UCSD-AML1 (cell line): Measurements from ENCODE around the gene CNTNAP3.
"Not testable (repeated sequence)": the region's sequence is repeated elsewhere in the genome, so short reads cannot be mapped to it uniquely, and the experiment has no call there.

Source experiments
- DNase-seq: peaks from one replicate; lab custom pipeline; 2025; ENCODE audit not compliant: unreplicated experiment; lab: John Stamatoyannopoulos, UW

CNTNAP3 gene

DNA sequence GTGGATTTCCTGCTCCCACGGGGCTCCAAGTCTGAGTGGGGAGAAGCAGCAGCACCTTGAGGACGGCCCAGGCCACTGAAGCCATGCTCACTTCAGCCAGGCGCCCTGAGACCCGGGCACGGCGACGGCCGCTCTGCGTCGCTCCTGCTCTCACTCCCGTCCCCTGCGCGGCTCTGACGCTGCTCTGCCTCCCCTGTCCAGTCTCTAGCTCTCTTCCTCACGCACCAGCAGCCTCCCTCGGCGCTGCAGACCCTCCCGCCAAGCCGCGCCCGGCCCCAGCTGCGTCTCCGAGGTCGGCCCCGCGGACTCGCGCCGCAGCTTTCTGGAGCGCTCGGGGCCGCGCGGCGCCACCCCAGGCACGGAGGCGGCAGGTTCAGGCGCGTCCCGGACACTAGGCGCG lies at the start of gene CNTNAP3:
Gene CNTNAP3 (minus strand): TSS at position 188 of the 400 bp plus-strand sequence. CDS start 103 bp downstream, at position 85.
- not testable (repeated sequence) for DNase-seq

- DNase-seq: not testable (repeated sequence)
Measured at GRCh38 chr9:39279995-39280394, 8.0 kb downstream of the CNTNAP3 start.

- not testable (repeated sequence) for DNase-seq
Measured at GRCh38 chr9:39242513-39242912, 45.5 kb downstream of the CNTNAP3 start.

DNA sequence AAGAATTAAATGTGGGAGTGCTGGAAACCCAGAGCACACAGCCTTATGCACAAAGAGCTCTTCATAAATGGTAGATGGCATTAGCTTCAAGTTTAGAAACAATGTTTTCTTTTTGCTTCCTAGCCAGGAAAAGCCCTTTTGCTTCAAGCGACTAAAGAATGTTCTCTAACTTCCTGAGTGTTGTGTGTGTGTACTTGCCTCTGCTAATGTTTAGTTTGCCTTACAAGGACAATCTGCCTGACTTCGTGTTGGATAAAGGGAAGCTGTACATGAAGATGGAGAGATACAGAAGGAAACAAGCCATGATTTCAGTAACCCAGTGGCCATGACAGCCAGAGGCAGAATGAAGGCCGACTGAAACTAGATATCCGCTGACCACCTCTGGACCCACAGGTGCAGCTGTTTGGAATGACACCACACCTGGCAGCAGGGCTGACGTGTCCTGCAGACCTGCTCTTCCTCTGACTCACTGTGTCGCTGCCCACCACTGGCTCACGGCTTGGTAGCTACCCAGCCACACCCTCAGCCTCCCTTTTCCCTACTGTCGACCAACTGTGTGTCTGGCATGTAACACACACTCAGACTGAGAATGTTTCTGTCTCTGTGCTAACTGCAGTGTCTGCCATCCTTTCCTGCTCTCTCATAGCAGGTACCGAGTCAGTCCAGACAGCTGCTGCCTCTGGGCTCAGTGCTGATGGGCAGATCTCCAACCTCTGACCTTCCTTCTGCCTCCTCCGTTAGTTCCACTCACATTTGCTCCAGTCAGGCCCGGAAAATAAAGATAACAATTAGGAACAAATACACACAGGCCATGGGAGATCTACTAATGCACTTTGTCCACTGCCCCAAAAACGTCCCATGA lies 55.6 kb downstream of the CNTNAP3 start:
- DNase-seq: not testable (repeated sequence)

GRCh38 chr9:39215976-39216375 lies 72.0 kb downstream of the CNTNAP3 start:
- DNase-seq: not testable (repeated sequence)

GRCh38 chr9:39209773-39210172 lies 78.2 kb downstream of the CNTNAP3 start:
- DNase-seq: not testable (repeated sequence)

DNA sequence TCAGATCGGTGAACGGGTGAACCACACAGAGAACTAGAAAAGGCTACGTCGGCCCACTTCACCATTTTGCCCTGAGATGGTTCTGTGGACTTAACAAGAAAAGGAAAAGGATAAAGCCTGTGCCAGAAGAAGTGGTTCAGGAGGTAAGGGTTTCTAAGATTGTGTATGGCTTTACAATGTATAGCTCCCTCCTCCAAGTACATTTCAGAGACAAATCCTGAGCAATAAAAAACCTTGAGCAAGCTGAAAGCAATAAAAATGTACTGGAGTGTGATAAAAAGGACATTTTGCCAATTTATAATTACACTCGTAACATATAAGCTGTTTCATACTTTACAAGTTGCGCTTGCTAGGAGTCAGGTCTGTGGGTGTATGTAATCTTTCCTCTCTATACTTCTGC lies 81.3 kb downstream of the CNTNAP3 start:
- DNase-seq: not testable (repeated sequence)

DNA sequence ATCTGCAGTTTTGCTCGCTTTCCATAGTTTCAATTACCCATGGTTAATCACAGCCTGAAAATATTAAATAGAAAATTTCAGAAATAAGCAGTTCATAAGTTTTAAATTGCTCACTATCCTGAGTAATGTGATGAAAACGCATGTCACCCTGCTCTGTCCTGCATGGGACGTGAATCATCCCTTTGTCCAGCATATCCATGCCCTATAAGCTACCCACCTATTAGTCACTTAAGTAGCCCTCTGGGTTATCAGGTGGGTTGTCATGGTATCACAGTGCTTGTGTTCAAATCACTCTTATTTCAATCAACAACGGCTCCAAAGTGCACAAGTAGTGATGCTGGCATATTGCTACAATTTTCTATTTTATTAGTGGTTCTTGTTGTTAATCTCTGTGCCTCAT lies 82.1 kb downstream of the CNTNAP3 start:
- DNase-seq: not testable (repeated sequence)

DNA sequence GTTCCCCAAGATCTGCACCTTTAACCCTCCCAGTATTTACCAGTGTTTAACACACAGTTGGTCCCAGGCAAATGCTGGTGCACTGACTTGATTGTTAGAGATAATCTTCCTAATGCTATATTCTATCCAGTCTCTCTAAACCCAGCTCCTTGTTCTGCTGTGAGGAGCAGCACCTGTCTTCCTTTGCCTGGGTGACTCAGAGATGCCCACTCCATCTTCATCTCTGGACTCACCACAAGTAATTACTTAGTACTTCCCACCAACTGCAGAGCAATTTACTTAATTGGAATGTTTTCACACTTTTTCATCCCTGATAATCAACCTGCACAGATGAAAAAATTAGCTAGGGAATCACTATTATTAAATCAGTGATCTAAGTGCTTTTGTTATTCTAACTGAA lies 87.6 kb downstream of the CNTNAP3 start:
- not testable (repeated sequence) for DNase-seq

- not testable (repeated sequence) for DNase-seq
Measured at GRCh38 chr9:39198000-39198709, 89.8 kb downstream of the CNTNAP3 start.

GRCh38 chr9:39171370-39171769 lies 116.6 kb downstream of the CNTNAP3 start:
- DNase-seq: not testable (repeated sequence)

DNA sequence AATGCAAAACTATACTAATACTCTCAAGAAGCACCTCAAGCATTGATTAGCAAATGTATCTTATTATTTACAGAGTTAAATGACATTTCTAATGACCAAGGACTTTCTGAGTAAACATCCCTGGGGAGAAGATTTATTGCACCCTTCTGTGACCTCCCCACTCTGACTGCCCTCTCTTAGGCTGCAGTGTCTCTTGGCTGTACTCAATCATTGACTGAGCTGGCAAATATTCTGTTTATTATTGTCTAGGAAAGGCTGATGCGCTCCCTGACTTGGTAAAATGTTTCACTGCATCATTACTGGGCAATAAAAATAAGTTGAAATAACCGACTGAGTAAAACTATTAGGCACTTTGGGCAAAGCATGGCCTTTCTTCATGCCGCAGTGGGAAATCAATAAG lies 130.3 kb downstream of the CNTNAP3 start:
- not testable (repeated sequence) for DNase-seq

GRCh38 chr9:39132826-39133552 lies 155.0 kb downstream of the CNTNAP3 start:
- not testable (repeated sequence) for DNase-seq

DNA sequence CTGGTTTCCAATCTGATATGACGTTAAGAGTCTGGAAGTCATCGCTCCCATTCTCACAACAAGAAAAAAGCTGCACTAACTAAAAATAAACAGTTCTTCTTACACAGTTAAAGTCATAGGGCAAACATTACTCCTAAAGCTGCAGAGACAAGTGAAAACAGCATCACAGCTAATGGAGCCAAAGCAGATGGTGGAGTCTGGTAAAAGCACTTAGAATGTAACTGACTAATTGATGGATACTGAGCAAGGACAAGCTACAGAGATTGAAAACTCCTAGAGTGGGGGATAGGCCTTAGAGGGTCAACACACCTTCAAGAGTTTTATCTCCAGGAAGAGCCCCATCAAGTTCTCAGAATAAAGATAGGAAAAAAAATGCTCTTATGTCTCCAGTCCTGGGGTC lies 166.6 kb downstream of the CNTNAP3 start:
- DNase-seq: not testable (repeated sequence)

DNA sequence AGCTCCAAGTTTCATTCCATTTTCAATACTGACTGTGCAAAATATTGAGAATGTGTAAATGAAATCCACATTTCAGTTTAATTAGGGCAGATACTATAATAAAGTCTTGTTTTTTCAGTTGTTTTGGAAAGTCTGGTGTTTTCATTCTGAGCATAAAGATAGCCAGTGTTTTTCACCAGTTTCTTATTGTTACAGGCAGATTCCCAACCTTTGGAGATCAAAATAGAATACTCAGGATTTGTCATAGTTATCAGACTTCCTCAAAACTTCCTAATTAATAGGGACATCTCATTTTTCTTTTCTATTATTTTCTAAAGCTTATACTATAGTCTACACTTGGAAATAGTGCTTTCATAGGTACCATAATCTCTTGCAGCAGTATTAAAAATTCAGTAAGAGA lies 176.2 kb downstream of the CNTNAP3 start:
- DNase-seq: not testable (repeated sequence)

GRCh38 chr9:39108145-39108544 lies 179.8 kb downstream of the CNTNAP3 start:
- DNase-seq: no peak

DNA sequence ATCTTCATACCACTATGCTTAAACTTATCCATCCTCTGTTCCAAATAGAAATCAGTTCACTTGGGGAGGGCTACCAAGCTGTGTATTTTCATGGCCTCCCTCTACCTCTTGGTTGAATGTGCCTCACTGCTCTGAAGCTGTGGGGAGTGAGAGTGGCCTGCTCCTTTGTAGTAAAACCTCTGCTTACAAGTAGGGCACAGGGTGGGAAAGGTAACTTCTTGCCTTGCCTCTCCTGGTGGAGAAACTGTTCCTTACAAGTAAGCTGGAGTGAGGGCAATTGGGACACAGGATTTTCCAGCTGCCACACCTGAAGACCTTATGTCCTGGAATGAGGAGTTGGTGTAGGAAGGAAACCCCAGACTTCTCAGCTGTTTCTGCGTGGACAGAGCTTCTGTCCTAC lies 190.8 kb downstream of the CNTNAP3 start:
- DNase-seq: not testable (repeated sequence)

- not testable (repeated sequence) for DNase-seq
Measured at GRCh38 chr9:39085311-39085710, 202.7 kb downstream of the CNTNAP3 start.

DNA sequence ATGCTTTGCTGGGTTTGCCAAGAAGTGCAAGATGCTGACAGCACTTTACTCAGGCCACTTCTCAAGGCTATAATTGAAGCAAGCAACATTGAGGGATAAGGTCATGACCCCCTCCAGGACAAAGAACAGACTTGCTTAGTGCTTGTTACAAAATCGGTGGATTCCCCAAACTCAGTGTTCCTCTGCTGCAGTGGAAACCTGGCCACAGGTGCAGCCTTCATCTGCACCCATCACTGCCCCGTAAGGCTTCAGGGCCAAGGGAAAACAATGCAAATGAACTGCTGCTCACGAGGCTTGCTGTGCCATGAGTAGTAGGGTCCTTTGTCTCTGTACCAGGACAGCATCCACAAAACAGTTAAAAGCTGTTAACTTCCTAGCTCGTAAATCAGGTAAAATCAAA lies 205.4 kb downstream of the CNTNAP3 start:
- DNase-seq: not testable (repeated sequence)

- DNase-seq: not testable (repeated sequence)
Measured at GRCh38 chr9:39080081-39080480, 207.9 kb downstream of the CNTNAP3 start.

DNA sequence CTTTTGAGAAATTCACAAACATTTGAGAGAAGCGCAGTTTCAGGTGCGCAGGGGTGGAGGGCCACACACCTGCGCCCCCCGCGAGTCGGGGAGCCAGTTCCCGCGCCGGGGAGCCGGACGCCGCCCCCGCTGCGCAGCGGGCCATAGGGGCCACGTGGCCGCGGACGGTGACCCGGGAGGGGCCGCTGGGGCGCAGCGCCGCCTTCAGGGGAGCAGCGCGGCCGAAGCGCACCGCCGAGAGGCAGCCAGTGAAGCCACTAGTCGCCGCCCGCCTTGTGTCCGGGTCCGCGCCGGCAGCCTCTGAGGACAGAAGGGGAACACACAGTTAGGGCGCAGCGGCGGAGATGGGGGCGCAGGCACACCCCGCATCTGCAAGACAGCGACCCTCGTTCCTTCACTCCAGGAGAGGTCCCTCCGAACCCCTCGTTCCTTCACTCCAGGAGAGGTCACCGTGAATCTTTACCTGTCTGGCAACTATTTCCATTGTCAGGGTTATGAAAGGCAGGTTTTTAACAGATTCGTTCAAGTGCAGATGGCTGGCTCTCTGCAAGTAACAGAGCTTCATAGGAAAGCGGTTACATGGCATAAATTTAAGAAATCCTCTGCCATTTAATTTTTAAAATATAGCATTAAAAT lies 209.2 kb downstream of the CNTNAP3 start:
- DNase-seq: not testable (repeated sequence)
